HG03460 (cell line): ENCODE results near the gene BROX.
A peak's percentile ranks its signal among the peaks of the same experiment; 100 is the strongest.
"Not testable (repeated sequence)": the region's sequence is repeated elsewhere in the genome, so short reads cannot be mapped to it uniquely, and the experiment has no call there.

Source experiments
- ATAC-seq: cut with Tn5 transposase; IDR thresholded peaks from one replicate; pipeline ENCODE4 v1.9.1; 2021; ENCODE audit not compliant: unreplicated experiment

Gene BROX

GRCh38 chr1:222732216-222733159, 20.1 kb downstream of the BROX start:
- ATAC-seq = peak; percentile 98

GRCh38 chr1:222734740-222735139, 22.4 kb downstream of the BROX start:
- no peak for ATAC-seq

- ATAC-seq = no peak
Observed at GRCh38 chr1:222736470-222736869, 24.1 kb downstream of the BROX start.

GRCh38 chr1:222736972-222737371, 24.6 kb downstream of the BROX start, which contains the start of gene FAM177B:
TSS of gene FAM177B (plus strand) at chr1:222737202. CDS start at chr1:222746546, 9,344 bp downstream.
- ATAC-seq = no peak

GRCh38 chr1:222739465-222739864, 27.1 kb downstream of the BROX start:
- no peak for ATAC-seq

GRCh38 chr1:222739929-222740328, 27.6 kb downstream of the BROX start:
- ATAC-seq = no peak

GRCh38 chr1:222741630-222742457, 29.5 kb downstream of the BROX start:
- not testable (repeated sequence) for ATAC-seq

- ATAC-seq = no peak
Observed at GRCh38 chr1:222749927-222750326, 37.6 kb downstream of the BROX start.

GRCh38 chr1:222750651-222751050, 38.3 kb downstream of the BROX start:
- ATAC-seq = peak; percentile 92

GRCh38 chr1:222751255-222751654, 38.9 kb downstream of the BROX start:
- ATAC-seq = no peak

- no peak for ATAC-seq
Observed at GRCh38 chr1:222754366-222755139, 42.2 kb downstream of the BROX start.

- no peak for ATAC-seq
Observed at GRCh38 chr1:222757646-222758268, 45.4 kb downstream of the BROX start.

GRCh38 chr1:222759451-222760035, 47.2 kb downstream of the BROX start:
- ATAC-seq = no peak

- ATAC-seq = no peak
Observed at GRCh38 chr1:222761083-222761482, 48.7 kb downstream of the BROX start.

GRCh38 chr1:222762178-222762577, 49.8 kb downstream of the BROX start:
- not testable (repeated sequence) for ATAC-seq

- no peak for ATAC-seq
Observed at GRCh38 chr1:222767152-222767571, 54.8 kb downstream of the BROX start.

GRCh38 chr1:222768592-222768991, 56.2 kb downstream of the BROX start:
- no peak for ATAC-seq

GRCh38 chr1:222769181-222769580, 56.8 kb downstream of the BROX start:
- no peak for ATAC-seq

- no peak for ATAC-seq
Observed at GRCh38 chr1:222769971-222770620, 57.7 kb downstream of the BROX start.

GRCh38 chr1:222772996-222773379, 60.6 kb downstream of the BROX start:
- peak; percentile 75 for ATAC-seq
